ENCODE data around the gene CPA5. TPM values are rescaled to one million over a fixed set of nuclear protein-coding genes. Genes with fewer than 3 reads are reported as not detected.

CPA5 gene
- polyA plus RNA-seq, 3 donors, result 0.22 to 0.36 TPM; not detected in 1

DNA sequence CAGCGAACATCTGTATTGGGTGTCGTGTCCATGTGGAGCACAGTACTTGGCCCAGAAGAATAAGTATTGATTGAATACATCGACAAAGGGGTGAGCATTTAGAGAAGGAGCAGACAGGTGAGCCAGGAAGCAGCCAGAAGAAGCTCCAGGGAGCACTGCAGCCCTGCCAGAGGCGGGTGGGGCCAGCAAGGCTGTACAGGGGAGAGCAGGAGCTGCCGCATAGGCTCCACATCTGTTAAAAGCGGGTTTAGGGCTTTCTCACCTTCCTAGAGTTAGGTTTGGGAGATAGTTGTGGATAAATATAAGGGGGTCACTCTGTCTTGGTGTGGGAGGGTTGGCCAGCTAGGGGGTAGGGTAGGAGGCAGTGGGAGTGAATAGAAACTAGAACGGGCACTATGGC lies 34.4 kb downstream of the CPA5 start:
- DNase-seq, result no peak

DNA sequence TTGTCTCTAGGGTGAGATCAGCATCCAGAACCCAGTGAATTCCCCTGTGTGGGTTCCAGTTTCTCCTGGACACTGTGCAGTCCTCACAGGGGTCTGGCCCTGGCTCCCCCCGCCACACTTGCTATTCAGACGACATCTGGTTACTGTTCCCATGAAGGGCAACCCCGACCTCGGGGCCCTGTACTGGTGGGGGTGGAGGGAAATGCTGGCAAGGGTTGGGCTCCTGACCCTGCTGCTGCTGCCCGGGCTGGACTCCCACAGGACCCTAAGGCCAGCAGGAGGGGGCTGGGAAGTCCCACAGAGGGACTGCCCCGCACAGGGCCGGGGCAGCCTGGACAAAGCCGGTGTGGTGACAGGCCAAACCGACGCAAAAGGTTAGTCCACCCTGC lies 34.9 kb downstream of the CPA5 start:
- no peak for DNase-seq

- peak; percentile 52 for DNase-seq
These were observed 35.6 kb downstream of the CPA5 start, which contains the start of gene CPA1 for GRCh38 chr7:130379921-130380860. CPA1 (plus strand) TSS chr7:130380494; CDS start chr7:130380521, 27 bp downstream.

DNA sequence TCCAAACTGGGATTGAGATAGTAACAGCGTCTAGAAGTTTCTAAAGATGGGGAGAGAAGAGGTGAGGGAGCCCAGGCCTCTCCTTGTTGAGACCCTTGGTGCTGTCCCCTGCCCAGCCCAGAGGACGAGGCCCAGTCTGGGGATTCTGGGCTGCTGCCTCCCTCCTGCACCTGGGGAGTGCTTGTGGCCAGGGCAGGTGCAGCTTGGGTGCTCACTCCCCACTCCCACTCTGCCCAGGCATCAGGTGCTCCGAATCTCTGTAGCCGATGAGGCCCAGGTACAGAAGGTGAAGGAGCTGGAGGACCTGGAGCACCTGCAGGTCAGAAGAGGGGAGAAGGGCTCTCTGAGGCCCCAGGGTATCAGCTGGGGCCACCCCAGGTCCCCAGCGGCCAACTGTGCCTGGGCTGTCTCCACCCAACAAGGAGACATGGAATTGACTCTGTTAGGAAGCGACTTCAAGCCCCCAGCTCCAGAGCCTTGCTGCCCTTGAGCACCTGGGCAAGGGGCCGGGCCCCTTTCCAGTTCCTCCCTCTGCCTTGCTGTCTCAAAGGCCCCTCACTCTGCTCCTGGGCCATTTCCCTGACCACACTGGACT lies 36.3 kb downstream of the CPA5 start:
- DNase-seq, result no peak

- DNase-seq, result no peak
These were observed 37.1 kb downstream of the CPA5 start for GRCh38 chr7:130381468-130382312.

DNA sequence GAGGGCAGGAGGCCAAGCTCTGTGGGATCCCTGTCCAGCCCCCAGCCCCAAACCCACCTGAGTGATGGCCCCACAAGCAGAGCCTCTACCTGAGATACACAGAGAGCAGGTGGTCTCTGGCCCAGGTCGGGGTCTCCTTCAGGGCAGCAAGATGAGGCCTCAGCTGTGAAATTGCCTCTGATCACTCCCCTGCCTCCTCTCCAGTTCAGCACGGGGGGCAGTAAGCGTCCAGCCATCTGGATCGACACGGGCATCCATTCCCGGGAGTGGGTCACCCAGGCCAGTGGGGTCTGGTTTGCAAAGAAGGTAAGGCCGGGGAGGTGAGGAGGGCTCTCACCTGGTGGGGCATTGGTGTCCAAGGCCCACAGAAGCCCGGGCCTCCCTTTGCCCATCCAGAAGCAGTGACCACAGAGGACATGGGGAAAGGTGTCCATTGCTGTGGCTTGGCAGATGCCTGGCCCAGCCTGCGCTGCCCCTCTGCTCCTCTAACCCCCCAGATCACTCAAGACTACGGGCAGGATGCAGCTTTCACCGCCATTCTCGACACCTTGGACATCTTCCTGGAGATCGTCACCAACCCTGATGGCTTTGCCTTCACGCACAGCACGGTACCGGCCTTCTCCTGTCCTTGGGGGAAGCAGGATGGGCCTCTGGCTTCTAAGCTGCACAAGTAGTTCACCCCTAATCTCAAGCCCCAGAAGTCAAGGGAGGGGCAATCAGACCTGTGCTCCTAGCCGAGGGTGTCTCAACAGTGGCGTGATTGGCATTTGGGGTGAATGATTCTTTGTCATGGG lies 38.8 kb downstream of the CPA5 start:
- no peak for DNase-seq

DNA sequence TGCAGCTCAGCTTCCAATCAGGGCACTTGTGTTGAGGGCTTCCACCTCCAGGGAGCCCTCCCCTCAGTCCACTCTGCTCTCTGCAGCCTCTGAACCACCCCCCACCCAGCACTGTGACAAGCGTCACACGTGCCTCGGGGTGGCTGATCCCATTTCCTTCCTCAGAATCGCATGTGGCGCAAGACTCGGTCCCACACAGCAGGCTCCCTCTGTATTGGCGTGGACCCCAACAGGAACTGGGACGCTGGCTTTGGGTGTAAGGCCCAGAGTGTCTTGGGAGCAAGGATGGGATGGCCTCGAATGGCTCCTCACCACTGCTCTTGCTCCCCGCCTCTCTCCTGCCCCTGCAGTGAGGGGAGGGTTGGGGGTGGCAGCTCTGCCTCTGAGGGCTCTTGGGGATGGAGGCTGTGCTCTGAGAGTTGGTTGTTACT lies 39.8 kb downstream of the CPA5 start:
- DNase-seq, result no peak

GRCh38 chr7:130384841-130385599 lies 40.4 kb downstream of the CPA5 start:
- no peak for DNase-seq

DNA sequence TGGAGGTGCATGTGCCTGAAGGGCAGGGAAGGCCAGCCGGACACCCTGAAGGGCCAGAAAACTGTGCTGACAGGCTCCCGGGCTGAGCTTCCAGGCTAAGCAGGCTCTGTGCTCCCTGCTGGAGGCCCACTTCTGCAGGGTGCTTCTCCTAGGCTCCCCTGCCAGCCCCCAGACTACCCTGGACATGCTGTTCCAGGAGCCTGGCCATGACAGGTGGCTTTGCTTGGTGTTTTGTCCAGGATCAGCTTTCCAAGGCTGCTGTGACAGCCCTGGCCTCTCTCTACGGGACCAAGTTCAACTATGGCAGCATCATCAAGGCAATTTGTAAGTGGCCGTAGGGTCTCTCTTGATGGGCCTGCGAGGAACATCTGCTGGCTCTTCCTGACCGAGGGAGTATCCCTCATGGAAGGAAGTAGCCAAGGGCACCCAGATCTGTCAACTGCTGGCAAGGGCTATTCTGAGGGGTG lies 41.0 kb downstream of the CPA5 start:
- DNase-seq, result no peak

- DNase-seq, result no peak
These were observed 42.3 kb downstream of the CPA5 start for GRCh38 chr7:130386876-130387275.

- no peak for DNase-seq
These were observed 42.7 kb downstream of the CPA5 start for GRCh38 chr7:130387306-130387627.

- DNase-seq, result peak; percentile 80
These were observed 43.2 kb downstream of the CPA5 start for GRCh38 chr7:130387628-130388403.

DNA sequence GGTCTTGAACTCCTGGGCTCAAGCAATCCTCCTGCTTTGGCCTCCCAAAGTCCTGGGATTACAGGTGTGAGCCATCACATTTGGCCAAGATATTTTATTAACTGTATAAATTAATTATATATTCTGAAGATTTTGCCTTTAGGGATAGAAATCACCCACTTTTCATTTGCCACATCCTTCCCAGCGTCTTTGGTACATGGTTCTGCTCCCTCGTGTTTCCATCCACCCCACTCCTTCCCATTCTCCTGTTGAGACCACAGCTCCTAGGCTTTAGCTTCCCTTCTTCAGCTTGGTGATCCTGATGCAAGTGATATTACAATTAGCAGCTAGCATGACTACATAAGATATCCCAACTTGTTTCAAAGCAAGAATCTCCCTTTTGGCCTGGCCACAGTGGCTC lies 44.1 kb downstream of the CPA5 start:
- DNase-seq, result no peak

DNA sequence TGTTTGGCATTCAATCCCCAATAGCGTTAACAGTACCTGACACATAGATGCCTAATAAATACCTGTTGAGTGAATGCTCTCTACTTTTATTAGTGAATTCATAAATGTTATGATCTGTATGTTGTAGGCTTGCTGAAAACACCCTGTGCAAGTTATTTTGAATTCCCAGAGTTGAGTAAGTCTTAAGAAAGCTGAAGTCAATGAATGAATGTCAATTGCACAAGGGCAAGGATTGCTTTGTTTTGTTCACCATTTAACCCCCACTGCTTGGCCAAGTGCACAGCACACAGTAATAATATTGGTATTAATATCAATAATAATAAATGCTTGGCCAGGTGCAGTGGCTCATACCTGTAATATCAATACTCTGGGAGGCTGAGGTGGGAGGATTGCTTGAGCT lies 45.9 kb downstream of the CPA5 start:
- no peak for DNase-seq

DNA sequence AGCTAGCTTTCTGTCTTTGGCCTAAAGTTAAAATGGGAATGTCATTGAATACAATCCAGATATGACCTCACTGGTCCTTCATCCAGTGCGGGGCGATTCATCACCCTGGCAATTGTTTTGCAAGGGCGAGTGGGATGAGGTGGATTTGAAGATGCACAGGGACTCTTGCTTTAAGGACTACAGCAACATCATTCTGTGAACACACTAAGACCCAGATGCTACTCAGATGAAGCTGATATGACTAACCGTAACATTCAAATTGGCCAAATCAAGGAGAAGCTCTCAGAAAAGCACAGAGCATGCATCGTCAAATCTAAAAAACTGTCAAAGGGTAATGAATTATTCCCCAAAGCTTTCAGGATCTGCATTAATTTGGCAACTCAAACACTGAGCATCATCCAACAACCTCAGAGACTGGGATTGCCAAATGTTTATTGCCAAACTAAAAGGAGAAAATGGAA lies 48.5 kb downstream of the CPA5 start:
- no peak for DNase-seq

GRCh38 chr7:130393841-130394411 lies 49.3 kb downstream of the CPA5 start:
- DNase-seq, result no peak

- DNase-seq, result no peak
These were observed 50.0 kb downstream of the CPA5 start for GRCh38 chr7:130394421-130395195.

DNA sequence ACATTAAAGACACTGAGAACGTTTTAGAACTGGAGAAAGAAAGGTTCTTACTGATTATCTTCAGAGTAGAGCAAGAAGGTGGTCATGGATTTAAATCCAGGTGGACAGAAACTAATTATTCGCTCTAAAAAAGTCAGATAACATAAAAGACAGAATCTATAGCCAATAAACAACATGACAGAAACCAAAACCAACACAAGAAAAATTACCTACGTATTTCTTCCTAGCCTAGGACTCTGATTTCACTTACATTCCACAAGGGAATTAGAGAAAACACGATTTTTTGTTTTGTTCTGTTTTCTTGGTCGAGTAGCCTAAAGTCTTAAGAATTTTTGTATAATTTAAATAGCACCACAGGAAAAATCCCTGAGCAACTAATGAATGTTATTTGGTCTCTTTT lies 50.8 kb downstream of the CPA5 start:
- DNase-seq, result no peak

DNA sequence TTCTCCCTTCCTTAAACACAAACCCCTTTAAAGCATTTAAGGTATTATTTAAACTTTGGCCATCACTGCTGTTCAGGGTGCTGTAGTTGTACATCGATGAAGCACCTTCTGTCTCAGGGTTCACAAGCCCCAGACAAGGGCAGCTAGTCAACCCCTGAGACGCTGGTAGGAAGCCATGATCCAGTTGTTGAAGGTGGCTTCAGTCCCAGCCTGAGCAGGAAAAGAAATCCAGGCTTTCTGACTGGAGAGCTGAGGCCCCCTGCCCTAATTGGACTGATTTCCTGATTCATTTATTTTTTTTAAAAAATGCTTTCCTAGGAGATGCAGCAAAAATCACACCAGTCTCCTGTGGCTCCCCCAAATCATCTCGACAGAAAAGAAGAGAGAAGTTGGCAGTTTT lies 51.5 kb downstream of the CPA5 start:
- DNase-seq, result no peak

Data from renal pelvis (tissue), 4 donors.